Astrocyte (in vitro differentiated cells and primary cell): ENCODE results near the gene TRPV6. TPM values are rescaled to one million over a fixed set of nuclear protein-coding genes. Genes with fewer than 3 reads are reported as not detected.

ENCODE experiments used
- DNase-seq: peaks from one replicate; pipeline ENCODE4 v3.0.0-alpha.2; 2010; ENCODE audit warnings: low read depth
- FAIRE-seq: peaks from 2 replicates; lab custom pipeline; 2011; peaks lifted over from hg19 to GRCh38; lab: Jason Lieb, UNC
- H2AFZ ChIP-seq: 2 replicates; pipeline ENCODE4 v1.6.0; 2012; ENCODE audit warnings: low read depth, low read length, inconsistent platforms
- H3K27ac ChIP-seq: 2 replicates; pipeline ENCODE4 v1.5.1; 2011; ENCODE audit warnings: low read depth, low read length, inconsistent platforms
- H3K27me3 ChIP-seq: 2 replicates; pipeline ENCODE4 v1.6.0; 2011; ENCODE audit warnings: low read length, inconsistent platforms; ENCODE audit not compliant: insufficient read depth
- H3K36me3 ChIP-seq: 2 replicates; pipeline ENCODE4 v1.5.1; 2011; ENCODE audit warnings: low read length, inconsistent platforms; ENCODE audit not compliant: insufficient read depth
- H3K4me1 ChIP-seq: 2 replicates; pipeline ENCODE4 v1.5.1; 2011; ENCODE audit warnings: low read length, inconsistent platforms; ENCODE audit not compliant: insufficient read depth
- H3K4me2 ChIP-seq: 2 replicates; pipeline ENCODE4 v1.6.0; 2012; ENCODE audit warnings: low read length, inconsistent platforms
- H3K4me3 ChIP-seq: 2 replicates; pipeline ENCODE4 v1.5.1; 2011; ENCODE audit warnings: low read depth, mild to moderate bottlenecking, low read length, inconsistent platforms; ENCODE audit not compliant: insufficient read depth
- H3K79me2 ChIP-seq: 2 replicates; pipeline ENCODE4 v1.6.0; 2012; ENCODE audit warnings: mild to moderate bottlenecking, low read length, inconsistent platforms; ENCODE audit not compliant: insufficient read depth
- H3K9ac ChIP-seq: 2 replicates; pipeline ENCODE4 v1.6.0; 2012; ENCODE audit warnings: mild to moderate bottlenecking, low read length, inconsistent platforms
- H3K9me3 ChIP-seq: 2 replicates; pipeline ENCODE4 v1.5.1; 2012; ENCODE audit warnings: low read depth, mild to moderate bottlenecking, low read length, inconsistent platforms; ENCODE audit not compliant: insufficient read depth
- H4K20me1 ChIP-seq: 2 replicates; pipeline ENCODE4 v1.6.0; 2012; ENCODE audit warnings: low read length, inconsistent platforms; ENCODE audit not compliant: insufficient read depth
- H3K27ac Mint-ChIP-seq: one replicate; pipeline ENCODE4 v1.8.0; 2021; ENCODE audit warnings: mild to moderate bottlenecking, mixed read lengths; ENCODE audit not compliant: unreplicated experiment
- H3K27me3 Mint-ChIP-seq: one replicate; pipeline ENCODE4 v1.8.0; 2021; ENCODE audit warnings: low read depth, mixed read lengths; ENCODE audit not compliant: unreplicated experiment
- H3K36me3 Mint-ChIP-seq: one replicate; pipeline ENCODE4 v1.8.0; 2021; ENCODE audit warnings: low read depth, mixed read lengths; ENCODE audit not compliant: unreplicated experiment
- H3K4me1 Mint-ChIP-seq: one replicate; pipeline ENCODE4 v1.8.0; 2021; ENCODE audit warnings: low read depth, mixed read lengths; ENCODE audit not compliant: unreplicated experiment
- H3K4me3 Mint-ChIP-seq: one replicate; pipeline ENCODE4 v1.8.0; 2021; ENCODE audit warnings: mild to moderate bottlenecking, moderate library complexity, mixed read lengths; ENCODE audit not compliant: unreplicated experiment
- H3K9me3 Mint-ChIP-seq: one replicate; pipeline ENCODE4 v1.8.0; 2021; ENCODE audit warnings: mild to moderate bottlenecking, mixed read lengths; ENCODE audit not compliant: unreplicated experiment
- CTCF ChIP-seq: IDR thresholded peaks from 2 replicates; pipeline ENCODE4 v1.5.1; 2011; ENCODE audit warnings: low read depth, mild to moderate bottlenecking, inconsistent platforms, low read length, moderate library complexity; ENCODE audit not compliant: insufficient read depth
- EZH2 ChIP-seq: IDR thresholded peaks from 2 replicates; pipeline ENCODE4 v1.6.1; 2012; ENCODE audit warnings: mild to moderate bottlenecking, low read length, inconsistent platforms; ENCODE audit not compliant: insufficient read depth
- total RNA-seq: library from RNA; stranded (reverse); gene quantifications from 2 replicates; pipeline ENCODE4 v1.2.1, GENCODE V29; 2021

TRPV6 gene
- total RNA-seq, 1 donor from 2014 or later: 0.14 TPM

DNA sequence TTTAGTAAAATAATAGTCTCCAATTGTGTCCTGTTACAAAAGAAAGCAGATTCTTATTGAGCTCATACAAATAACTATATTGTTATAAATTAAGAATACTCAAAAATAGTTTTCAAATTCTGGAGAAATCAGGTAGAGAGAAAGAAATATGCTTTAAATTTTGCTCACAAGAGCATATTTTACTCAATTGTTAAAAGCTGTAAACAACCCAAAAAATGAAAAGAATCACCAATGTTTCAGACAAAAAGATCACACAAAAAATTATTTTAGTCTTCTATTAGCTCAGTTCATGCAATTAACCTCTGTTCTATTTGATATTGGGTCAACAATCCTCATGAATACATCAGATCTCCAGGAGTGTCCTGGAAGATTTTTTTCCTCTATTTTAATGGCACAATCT, 18.6 kb upstream of the TRPV6 start:
- Mint-ChIP-seq H3K9me3 (peaks cover 7% of the 10 kb centered on the region), H3K27ac (no peak overlapping the region), H3K36me3 (peaks cover 4% of the 10 kb centered on the region), H3K27me3 (peaks cover 15% of the 10 kb centered on the region), H3K4me3 (no peak overlapping the region), H3K4me1 (no peaks in the 10 kb centered on the region)
- TF ChIP-seq EZH2: no peak
- TF ChIP-seq CTCF: no peak
- Histone ChIP-seq H2AFZ (no peak overlapping the region), H3K9ac (no peak overlapping the region), H3K4me2 (no peak overlapping the region), H3K79me2 (no peaks in the 10 kb centered on the region), H4K20me1 (no peaks in the 10 kb centered on the region), H3K36me3 (no peaks in the 10 kb centered on the region), H3K4me3 (no peak overlapping the region), H3K4me1 (no peaks in the 10 kb centered on the region), H3K27ac (no peak overlapping the region), H3K27me3 (no peaks in the 10 kb centered on the region), H3K9me3 (peaks cover 4% of the 10 kb centered on the region)
- DNase-seq (no peak), FAIRE-seq (no peak)

DNA sequence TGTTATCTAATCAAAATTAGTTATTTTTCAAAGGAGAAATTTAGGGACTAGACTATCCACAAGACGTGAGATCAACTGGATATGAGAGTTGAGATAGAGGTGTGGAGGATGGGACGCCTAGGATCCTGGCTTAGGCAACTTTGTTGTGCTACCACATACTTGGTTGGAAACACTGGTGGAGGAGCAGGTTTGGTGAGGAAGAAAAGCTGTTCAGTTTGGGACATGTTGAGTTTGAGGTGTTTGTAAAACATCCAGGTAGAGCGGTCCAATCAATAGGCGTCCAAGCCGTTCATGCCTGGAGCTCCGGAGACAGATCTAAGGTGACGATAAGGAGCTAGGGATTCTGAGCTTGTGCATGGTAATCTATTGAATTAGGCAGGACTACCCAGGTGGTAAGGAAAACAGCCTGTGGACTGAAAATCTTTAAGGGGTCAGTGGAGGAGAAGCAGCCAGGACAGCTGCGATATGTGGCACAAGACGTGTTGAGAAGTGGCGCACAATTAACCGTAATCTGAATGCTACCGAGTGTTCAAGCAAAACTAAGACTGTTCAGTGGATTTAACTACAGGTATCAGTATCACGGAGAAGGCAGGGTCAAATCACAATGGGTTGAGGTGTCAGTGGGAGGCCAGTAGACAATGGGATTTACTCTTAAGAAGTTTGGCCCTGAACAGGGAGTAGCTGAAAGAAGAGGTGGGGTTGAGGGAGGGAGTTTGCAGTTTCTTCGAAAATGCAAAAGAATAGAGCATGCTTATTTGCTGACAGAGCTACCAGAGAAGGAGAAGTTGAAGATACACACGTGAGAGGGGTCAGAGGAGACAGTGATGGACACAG, 16.1 kb upstream of the TRPV6 start:
- Mint-ChIP-seq H3K27me3 (peaks cover 25% of the 10 kb centered on the region), H3K4me3 (no peak overlapping the region), H3K36me3 (peaks cover 4% of the 10 kb centered on the region), H3K4me1 (no peaks in the 10 kb centered on the region), H3K9me3 (peaks cover 7% of the 10 kb centered on the region), H3K27ac (no peak overlapping the region)
- H3K9ac ChIP-seq: no peak overlapping the region
- no peaks in the 10 kb centered on the region for H3K4me1 ChIP-seq
- H3K79me2 ChIP-seq: no peaks in the 10 kb centered on the region
- no peaks in the 10 kb centered on the region for H3K36me3 ChIP-seq
- DNase-seq (no peak), FAIRE-seq (no peak)
- H3K27me3 ChIP-seq: no peaks in the 10 kb centered on the region
- H3K9me3 ChIP-seq: peaks cover 4% of the 10 kb centered on the region
- no peaks in the 10 kb centered on the region for H4K20me1 ChIP-seq
- H3K27ac ChIP-seq: no peak overlapping the region
- TF ChIP-seq EZH2 (no peak), CTCF (no peak)
- no peak overlapping the region for H3K4me2 ChIP-seq
- H2AFZ ChIP-seq: no peak overlapping the region
- no peak overlapping the region for H3K4me3 ChIP-seq

DNA sequence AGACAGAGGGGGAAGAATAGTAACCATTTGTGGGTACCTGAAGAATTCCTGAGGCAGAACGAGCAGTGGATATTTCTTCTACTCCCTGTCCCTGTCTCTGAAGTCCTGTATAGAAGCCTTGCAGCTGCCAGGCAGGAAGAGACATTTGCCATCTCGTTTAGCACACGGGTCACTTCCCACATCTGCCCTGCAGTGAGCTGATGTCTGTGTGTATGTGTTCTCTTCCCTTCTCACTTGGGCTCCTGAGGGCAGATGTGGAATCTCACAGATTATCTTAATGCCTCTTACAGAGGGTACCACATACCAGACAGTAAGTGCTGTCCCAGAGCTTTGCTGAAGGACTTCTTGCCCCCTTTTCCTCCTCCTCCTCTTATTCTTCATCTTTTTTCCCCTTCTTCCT, 14.1 kb upstream of the TRPV6 start:
- no peak overlapping the region for H2AFZ ChIP-seq
- no peaks in the 10 kb centered on the region for H4K20me1 ChIP-seq
- no peak overlapping the region for H3K27ac Mint-ChIP-seq
- H3K36me3 ChIP-seq: no peaks in the 10 kb centered on the region
- H3K4me1 Mint-ChIP-seq: no peaks in the 10 kb centered on the region
- H3K4me3 ChIP-seq: no peak overlapping the region
- peaks cover 37% of the 10 kb centered on the region for H3K27me3 Mint-ChIP-seq
- H3K9me3 ChIP-seq: peaks cover 2% of the 10 kb centered on the region
- H3K4me3 Mint-ChIP-seq: no peak overlapping the region
- no peak overlapping the region for H3K4me2 ChIP-seq
- H3K27ac ChIP-seq: no peak overlapping the region
- DNase-seq: no peak
- no peaks in the 10 kb centered on the region for H3K4me1 ChIP-seq
- peaks cover 7% of the 10 kb centered on the region for H3K9me3 Mint-ChIP-seq
- peaks cover 4% of the 10 kb centered on the region for H3K36me3 Mint-ChIP-seq
- TF ChIP-seq EZH2 (no peak), CTCF (no peak)
- no peak overlapping the region for H3K9ac ChIP-seq
- H3K27me3 ChIP-seq: peaks cover 3% of the 10 kb centered on the region
- no peaks in the 10 kb centered on the region for H3K79me2 ChIP-seq
- FAIRE-seq: no peak
